ENCODE measurements around the gene KAZN. TPM values are rescaled to one million over a fixed set of nuclear protein-coding genes. Genes with fewer than 3 reads are reported as not detected.

KAZN gene
- polyA plus RNA-seq, 1 of the 3 experiments (the other 2 are of a cell fraction) = 6.8 TPM

DNA sequence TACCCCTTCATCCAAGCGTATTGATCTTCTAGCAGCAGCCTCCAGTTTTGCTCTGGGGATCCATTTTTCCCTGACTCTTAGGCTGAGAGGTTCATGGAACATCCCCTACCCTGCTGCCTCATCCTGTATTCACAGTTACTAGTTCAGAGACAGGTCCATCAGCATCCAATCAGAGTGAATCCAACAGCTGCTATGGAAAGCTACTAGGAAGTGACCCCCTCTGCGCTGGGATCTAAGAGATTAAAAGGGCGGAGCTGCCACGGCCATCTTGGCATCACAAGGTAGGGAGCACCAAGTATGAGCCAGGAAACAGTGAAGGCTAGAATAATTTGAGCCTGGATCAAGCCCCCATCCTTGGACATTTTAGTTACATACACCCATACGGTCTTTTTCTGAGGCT lies 32.5 kb downstream of the KAZN start:
- Histone ChIP-seq H3K79me2 (ENCODE audit: insufficient read depth) (no peaks in the 10 kb centered on the region), H3K4me2 (no peak overlapping the region), H3K27me3 (ENCODE audit: insufficient read depth) (no peaks in the 10 kb centered on the region), H3K36me3 (replicated peaks in 1 of 2; ENCODE audit: control insufficient read depth in 1 of 2, insufficient read depth in 2 of 2, low read length in 1 of 2) (no peaks in the 10 kb centered on the region), H2AFZ (ENCODE audit: low read depth) (no peak overlapping the region), H3K4me1 (ENCODE audit: control insufficient read depth in 1 of 2, insufficient read depth in 2 of 2, low read depth in 1 of 2, low read length in 1 of 2) (peaks cover 0 to 17% of the 10 kb centered on the region in 2 experiments; a peak in 1 of 4 replicates), H3K9me2 (no peaks in the 10 kb centered on the region), H3K9me3 (no peaks in the 10 kb centered on the region), H3K4me3 (ENCODE audit: low read depth in 2 of 2, low read length in 1 of 2) (no peak overlapping the region), H4K20me1 (ENCODE audit: insufficient read depth) (no peaks in the 10 kb centered on the region), H3K9ac (no peak overlapping the region), H3F3A (replicated peaks; ENCODE audit: insufficient read depth) (no peaks in the 10 kb centered on the region), H3K27ac (ENCODE audit: low read depth in 2 of 2, low read length in 1 of 2) (no peak overlapping the region)
- ChIA-PET CTCF (interaction anchor here (0.9 kb wide), 1 partner anchor 9 kb away, joined by 3 read pairs; no protein-coding TSS in a partner anchor), POLR2A (no interaction called here)
- WGBS (ENCODE audit: low lambda C conversion rate) = 29% methylated on average over 5 of the region's 5 CpGs
- no peak for TF ChIP-seq TAF1 (IDR thresholded peaks at IDR 0.05; ENCODE audit: borderline replicate concordance, low read depth, low read length)
- TF ChIP-seq, protein P1, sequence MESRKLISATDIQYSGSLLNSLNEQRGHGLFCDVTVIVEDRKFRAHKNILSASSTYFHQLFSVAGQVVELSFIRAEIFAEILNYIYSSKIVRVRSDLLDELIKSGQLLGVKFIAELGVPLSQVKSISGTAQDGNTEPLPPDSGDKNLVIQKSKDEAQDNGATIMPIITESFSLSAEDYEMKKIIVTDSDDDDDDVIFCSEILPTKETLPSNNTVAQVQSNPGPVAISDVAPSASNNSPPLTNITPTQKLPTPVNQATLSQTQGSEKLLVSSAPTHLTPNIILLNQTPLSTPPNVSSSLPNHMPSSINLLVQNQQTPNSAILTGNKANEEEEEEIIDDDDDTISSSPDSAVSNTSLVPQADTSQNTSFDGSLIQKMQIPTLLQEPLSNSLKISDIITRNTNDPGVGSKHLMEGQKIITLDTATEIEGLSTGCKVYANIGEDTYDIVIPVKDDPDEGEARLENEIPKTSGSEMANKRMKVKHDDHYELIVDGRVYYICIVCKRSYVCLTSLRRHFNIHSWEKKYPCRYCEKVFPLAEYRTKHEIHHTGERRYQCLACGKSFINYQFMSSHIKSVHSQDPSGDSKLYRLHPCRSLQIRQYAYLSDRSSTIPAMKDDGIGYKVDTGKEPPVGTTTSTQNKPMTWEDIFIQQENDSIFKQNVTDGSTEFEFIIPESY (IDR thresholded peaks at IDR 0.05; ENCODE audit: borderline replicate concordance, low read depth) = no peak
- no peak for TF ChIP-seq RFX5 (IDR thresholded peaks at IDR 0.05; ENCODE audit: low read length)
- TF ChIP-seq GATA2 (CRISPR knock-in tag; IDR thresholded peaks at IDR 0.05) = no peak
- TF ChIP-seq, protein P2, sequence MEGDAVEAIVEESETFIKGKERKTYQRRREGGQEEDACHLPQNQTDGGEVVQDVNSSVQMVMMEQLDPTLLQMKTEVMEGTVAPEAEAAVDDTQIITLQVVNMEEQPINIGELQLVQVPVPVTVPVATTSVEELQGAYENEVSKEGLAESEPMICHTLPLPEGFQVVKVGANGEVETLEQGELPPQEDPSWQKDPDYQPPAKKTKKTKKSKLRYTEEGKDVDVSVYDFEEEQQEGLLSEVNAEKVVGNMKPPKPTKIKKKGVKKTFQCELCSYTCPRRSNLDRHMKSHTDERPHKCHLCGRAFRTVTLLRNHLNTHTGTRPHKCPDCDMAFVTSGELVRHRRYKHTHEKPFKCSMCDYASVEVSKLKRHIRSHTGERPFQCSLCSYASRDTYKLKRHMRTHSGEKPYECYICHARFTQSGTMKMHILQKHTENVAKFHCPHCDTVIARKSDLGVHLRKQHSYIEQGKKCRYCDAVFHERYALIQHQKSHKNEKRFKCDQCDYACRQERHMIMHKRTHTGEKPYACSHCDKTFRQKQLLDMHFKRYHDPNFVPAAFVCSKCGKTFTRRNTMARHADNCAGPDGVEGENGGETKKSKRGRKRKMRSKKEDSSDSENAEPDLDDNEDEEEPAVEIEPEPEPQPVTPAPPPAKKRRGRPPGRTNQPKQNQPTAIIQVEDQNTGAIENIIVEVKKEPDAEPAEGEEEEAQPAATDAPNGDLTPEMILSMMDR (IDR thresholded peaks at IDR 0.05) = no peak
- no peak for TF ChIP-seq YY1 (IDR thresholded peaks at IDR 0.05; ENCODE audit: low read depth)
- no peak for TF ChIP-seq TEAD4 (IDR thresholded peaks at IDR 0.05; ENCODE audit: borderline replicate concordance, insufficient read depth)
- TF ChIP-seq MXI1 (IDR thresholded peaks at IDR 0.05; ENCODE audit: low read depth, low read length) = no peak
- TF ChIP-seq FOSL2 (IDR thresholded peaks at IDR 0.05; ENCODE audit: borderline replicate concordance, low read depth) = no peak
- TF ChIP-seq RXRA (IDR thresholded peaks at IDR 0.05; ENCODE audit: borderline replicate concordance, low read depth) = no peak
- TF ChIP-seq, protein P3, sequence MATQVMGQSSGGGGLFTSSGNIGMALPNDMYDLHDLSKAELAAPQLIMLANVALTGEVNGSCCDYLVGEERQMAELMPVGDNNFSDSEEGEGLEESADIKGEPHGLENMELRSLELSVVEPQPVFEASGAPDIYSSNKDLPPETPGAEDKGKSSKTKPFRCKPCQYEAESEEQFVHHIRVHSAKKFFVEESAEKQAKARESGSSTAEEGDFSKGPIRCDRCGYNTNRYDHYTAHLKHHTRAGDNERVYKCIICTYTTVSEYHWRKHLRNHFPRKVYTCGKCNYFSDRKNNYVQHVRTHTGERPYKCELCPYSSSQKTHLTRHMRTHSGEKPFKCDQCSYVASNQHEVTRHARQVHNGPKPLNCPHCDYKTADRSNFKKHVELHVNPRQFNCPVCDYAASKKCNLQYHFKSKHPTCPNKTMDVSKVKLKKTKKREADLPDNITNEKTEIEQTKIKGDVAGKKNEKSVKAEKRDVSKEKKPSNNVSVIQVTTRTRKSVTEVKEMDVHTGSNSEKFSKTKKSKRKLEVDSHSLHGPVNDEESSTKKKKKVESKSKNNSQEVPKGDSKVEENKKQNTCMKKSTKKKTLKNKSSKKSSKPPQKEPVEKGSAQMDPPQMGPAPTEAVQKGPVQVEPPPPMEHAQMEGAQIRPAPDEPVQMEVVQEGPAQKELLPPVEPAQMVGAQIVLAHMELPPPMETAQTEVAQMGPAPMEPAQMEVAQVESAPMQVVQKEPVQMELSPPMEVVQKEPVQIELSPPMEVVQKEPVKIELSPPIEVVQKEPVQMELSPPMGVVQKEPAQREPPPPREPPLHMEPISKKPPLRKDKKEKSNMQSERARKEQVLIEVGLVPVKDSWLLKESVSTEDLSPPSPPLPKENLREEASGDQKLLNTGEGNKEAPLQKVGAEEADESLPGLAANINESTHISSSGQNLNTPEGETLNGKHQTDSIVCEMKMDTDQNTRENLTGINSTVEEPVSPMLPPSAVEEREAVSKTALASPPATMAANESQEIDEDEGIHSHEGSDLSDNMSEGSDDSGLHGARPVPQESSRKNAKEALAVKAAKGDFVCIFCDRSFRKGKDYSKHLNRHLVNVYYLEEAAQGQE (IDR thresholded peaks at IDR 0.05; ENCODE audit: low read depth, low read length) = no peak
- TF ChIP-seq ELF1 (IDR thresholded peaks at IDR 0.05) = no peak
- no peak for DNase-seq
